Measurements from ENCODE around the gene PDE4B. TPM values are rescaled to one million over a fixed set of nuclear protein-coding genes. Genes with fewer than 3 reads are reported as not detected.

The PDE4B gene
- total and polyA plus RNA-seq, 10 of the 15 experiments (the other 5 are each of a cell fraction or from before 2014, with no cell fraction given) = 3.0 to 13.2 (median 5.7) TPM

- Histone ChIP-seq H3K4me3 (no peak overlapping the region), H3K9me3 (replicated peaks; ENCODE audit: control insufficient read depth, insufficient read depth, low read length) (no peaks in the 10 kb centered on the region), H4K20me1 (ENCODE audit: control insufficient read depth, insufficient read depth) (no peaks in the 10 kb centered on the region), H3K4me1 (ENCODE audit: control insufficient read depth, insufficient read depth, low read length) (no peaks in the 10 kb centered on the region), H3K9ac (ENCODE audit: control insufficient read depth, insufficient read depth, low read length) (no peak overlapping the region), H3K27ac (ENCODE audit: control insufficient read depth, insufficient read depth) (no peak overlapping the region), H3K4me2 (ENCODE audit: control insufficient read depth, insufficient read depth) (no peak overlapping the region), H3K36me3 (ENCODE audit: control insufficient read depth in 2 of 2, insufficient read depth in 2 of 2, low read length in 1 of 2) (no peaks in the 10 kb centered on the region), H3K27me3 (replicated peaks in 1 of 2; ENCODE audit: control insufficient read depth in 2 of 2, insufficient read depth in 2 of 2, low read length in 1 of 2) (no peaks in the 10 kb centered on the region), H3K79me2 (ENCODE audit: control insufficient read depth, insufficient read depth, low read length) (no peaks in the 10 kb centered on the region), H2AFZ (ENCODE audit: control insufficient read depth, low read depth, low read length) (no peak overlapping the region)
- no TSS peak for BruUV-seq (replicated peaks)
- TF ChIP-seq ZNF274 (IDR thresholded peaks at IDR 0.05; ENCODE audit: insufficient read depth, insufficient read length) (no peak), CTCF (IDR thresholded peaks at IDR 0.05 in 2 of 3, conservative IDR thresholded peaks at IDR 0.05 in 1 of 3; ENCODE audit: control insufficient read depth in 2 of 3, extremely low read depth in 1 of 3, insufficient read depth in 1 of 3, low read depth in 3 of 3, low read length in 3 of 3) (peak in 1 of 3 experiments; percentile 16; a peak in 1 of 6 replicates), PRDM15 (CRISPR knock-in tag; IDR thresholded peaks at IDR 0.05) (no peak), STAT3 (IDR thresholded peaks at IDR 0.05; ENCODE audit: low read depth, low read length) (no peak), ZNF24 (IDR thresholded peaks at IDR 0.05) (no peak)
- POLR2A ChIA-PET = no interaction called here
- no peak for FAIRE-seq
- in situ Hi-C loops (cut with MboI) (no loop called here), intact Hi-C loops (cut with micrococcal nuclease; ENCODE audit: unreplicated experiment) (no loop called here)
- 44% methylated on average over 7 of the region's 7 CpGs for WGBS (ENCODE audit: insufficient coverage, insufficient replicate concordance, low lambda C conversion rate, missing lambda C conversion rate)
- RAD21 ChIA-PET (ENCODE audit: unreplicated experiment) = no interaction called here
- DNase-seq (ENCODE audit: low read depth, low spot score) = no peak
- SMC1A ChIA-PET (ENCODE audit: uncharacterized antibody, unreplicated experiment) = no interaction called here
- CTCF ChIA-PET = no interaction called here
- peak; percentile 26; the same call in 1 of the 3 replicates for ATAC-seq
Measured at GRCh38 chr1:65948609-65949229, 156.0 kb downstream of the PDE4B start.

Data from GM12878 (cell line).